GM10266 (cell line): ENCODE data around the gene IQGAP2.

Experiments used
- DNase-seq: peaks from one replicate; pipeline ENCODE4 v3.0.0; 2012; ENCODE audit errors: extremely low spot score
- TF ChIP-seq, protein P1 (sequence below): IDR thresholded peaks from 2 replicates; pipeline ENCODE4 v1.5.1; 2012; ENCODE audit warnings: mild to moderate bottlenecking, low read depth; ENCODE audit not compliant: control insufficient read depth, insufficient read depth; ENCODE audit errors: missing control alignments

Gene IQGAP2

DNA sequence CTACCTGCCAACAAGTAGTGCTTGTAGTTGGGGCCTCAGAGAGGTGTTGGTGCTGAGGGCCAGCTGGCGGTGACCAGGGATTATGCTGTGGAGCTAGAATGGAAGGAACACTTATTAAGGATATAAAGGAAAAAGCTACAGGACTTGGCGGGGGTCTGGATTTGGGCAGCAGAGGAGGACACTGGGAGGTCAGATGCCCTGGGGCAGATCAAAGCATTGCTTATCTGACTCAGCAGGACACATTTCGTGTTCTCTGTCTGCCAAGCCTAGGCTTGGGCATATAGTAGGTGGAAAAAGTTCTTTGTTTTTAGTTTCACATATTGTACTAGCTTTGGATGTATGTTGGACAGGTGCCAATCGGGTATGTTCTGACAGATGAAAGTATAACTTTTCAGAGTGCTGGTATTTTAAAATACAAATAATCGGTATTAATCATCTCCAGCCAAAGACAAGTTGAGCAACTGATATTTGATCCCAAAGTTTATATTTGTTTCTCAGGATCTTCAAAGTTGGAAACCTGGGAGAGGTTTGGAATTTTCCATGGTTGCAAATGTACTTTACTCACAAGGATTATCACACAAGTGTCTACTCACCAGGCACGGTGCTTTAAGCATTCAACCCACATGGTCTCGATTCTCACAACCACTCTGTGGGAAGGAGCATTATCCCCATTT lies 69.4 kb downstream of the IQGAP2 start:
- TF ChIP-seq, protein P1, sequence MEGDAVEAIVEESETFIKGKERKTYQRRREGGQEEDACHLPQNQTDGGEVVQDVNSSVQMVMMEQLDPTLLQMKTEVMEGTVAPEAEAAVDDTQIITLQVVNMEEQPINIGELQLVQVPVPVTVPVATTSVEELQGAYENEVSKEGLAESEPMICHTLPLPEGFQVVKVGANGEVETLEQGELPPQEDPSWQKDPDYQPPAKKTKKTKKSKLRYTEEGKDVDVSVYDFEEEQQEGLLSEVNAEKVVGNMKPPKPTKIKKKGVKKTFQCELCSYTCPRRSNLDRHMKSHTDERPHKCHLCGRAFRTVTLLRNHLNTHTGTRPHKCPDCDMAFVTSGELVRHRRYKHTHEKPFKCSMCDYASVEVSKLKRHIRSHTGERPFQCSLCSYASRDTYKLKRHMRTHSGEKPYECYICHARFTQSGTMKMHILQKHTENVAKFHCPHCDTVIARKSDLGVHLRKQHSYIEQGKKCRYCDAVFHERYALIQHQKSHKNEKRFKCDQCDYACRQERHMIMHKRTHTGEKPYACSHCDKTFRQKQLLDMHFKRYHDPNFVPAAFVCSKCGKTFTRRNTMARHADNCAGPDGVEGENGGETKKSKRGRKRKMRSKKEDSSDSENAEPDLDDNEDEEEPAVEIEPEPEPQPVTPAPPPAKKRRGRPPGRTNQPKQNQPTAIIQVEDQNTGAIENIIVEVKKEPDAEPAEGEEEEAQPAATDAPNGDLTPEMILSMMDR = no peak
- DNase-seq = no peak

DNA sequence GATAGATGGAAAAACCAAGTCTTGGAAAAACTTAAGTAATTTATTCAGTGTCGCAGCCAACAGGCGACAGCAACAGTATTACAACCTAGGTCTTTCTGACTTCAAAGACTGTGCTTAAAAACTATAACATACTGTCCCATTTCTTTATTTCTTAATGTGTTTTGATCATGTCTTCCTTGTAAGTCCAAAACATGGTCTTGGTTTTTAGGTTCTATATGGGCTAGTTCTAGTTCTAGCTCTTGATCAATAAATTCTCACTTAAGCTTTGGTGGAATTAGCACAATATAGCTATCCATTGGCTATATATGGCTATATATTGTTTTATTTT lies 69.9 kb downstream of the IQGAP2 start:
- DNase-seq = no peak
- TF ChIP-seq, protein P1 = no peak

DNA sequence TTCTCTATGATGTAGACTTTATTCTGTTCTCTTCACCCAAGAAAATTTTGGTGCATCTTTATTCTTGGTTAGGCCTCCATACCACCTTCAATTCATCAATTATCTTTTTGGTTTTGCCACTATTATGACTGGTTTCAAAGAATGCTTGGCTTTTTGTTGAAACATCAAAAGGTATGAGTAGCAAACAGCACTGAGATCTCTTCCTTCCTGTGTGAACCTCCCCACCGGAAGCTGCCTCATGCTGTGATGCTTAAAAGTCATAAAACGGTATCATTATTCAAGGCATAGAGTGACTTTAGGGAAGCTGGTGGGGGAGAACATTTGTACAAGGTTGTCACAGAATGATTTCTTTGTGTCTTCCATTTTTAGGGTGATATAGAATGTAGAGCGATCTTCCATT lies 70.6 kb downstream of the IQGAP2 start:
- DNase-seq = no peak
- TF ChIP-seq, protein P1 = no peak

DNA sequence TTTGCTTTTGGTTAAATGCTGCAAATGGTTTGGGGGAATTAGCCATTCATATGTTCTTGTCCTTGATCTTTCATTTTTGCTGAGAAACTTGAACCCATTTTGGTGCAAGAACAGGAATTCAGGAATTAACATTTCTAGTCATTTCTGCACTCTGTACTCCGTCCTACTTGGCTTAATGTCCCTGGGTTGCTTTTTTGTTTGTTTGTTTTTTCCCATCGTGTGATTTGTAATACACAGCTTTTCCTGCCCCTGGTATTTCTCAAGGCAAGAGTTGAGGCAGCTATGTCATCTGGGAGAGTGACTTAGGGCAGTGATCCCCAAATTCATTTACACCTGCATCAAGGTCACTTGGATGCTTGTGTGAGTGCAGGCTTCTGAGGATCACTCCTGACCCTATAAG lies 71.3 kb downstream of the IQGAP2 start:
- TF ChIP-seq, protein P1 = no peak
- no peak for DNase-seq

DNA sequence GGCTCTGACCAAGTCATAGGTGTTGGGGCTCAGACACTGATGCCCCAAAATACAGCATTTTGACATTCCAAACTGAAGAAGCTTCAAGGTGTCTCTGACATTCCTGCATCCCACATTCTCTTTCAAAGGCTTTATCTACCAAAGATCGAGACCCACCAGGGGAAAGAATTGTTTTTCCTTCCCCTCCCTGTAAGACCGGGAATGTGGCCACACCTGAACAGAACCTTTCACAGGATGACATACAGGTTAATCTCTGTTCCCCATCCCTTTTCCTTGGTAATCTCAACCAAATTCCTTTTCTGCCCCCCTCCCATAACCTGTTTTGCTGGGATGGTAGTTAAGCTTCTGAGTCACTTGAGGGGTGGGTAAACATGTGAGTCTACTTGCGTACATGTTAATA lies 72.3 kb downstream of the IQGAP2 start:
- TF ChIP-seq, protein P1 = no peak

DNA sequence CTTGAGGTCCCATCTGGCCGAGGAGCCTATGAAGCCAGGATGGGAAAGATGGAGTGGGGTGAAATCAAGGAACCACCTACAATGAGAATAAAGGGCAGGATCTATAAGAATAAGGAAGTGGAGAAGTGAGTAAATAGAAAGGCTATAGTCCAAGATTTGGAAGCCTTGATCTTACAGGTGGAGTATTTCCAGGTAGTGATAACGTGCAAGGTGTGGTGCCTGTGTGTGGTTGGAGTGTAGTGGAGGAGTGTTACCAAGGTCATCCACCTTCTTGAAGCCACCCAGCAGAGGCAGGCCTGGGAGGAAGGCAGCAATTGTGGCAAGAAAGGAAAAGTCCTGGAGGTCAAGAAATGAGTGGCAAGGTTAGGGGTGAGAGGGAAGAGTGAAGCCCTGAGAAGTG lies 72.9 kb downstream of the IQGAP2 start:
- TF ChIP-seq, protein P1 = no peak

More for the DNA sequence above, 72.3 kb downstream of the IQGAP2 start:
- DNase-seq = no peak

DNA sequence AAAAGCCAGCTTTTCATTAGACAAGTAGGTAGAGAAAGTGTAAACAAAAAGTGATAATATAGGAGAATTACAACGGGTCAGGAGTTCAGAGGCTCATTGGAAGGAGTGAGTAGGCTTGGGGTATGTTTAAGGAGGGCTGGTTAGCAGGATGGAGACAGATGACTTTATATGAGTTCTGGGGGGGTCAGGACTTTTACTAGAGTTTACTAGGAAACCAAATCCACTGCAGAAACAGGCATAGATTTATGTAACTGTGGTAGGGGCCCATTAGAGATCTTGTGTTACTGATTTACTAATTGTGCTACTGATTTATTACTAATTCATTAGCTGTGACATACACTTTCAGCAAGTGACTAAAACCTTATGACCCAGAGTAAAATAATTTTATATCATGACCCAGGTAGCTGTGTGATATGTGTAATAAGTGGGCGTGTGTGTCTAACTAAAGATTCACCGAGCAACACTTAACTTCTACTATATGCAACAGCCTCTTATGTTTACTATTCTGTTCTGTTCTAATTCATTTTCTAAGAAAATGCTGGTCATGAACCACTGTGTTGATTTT lies 73.5 kb downstream of the IQGAP2 start:
- TF ChIP-seq, protein P1 = no peak
- no peak for DNase-seq

More for the DNA sequence above, 72.9 kb downstream of the IQGAP2 start:
- no peak for DNase-seq
